GM11168 (cell line): Measurements from ENCODE around the gene CSMD2.
"Not testable (repeated sequence)": the region's sequence is repeated elsewhere in the genome, so short reads cannot be mapped to it uniquely, and the experiment has no call there.

Source experiments
- in situ Hi-C: fragments of 300-500 bp; cut with MboI; formaldehyde crosslinking; loops from one replicate; pipeline ENCODE4 v1.12.0; 2022; ENCODE audit warnings: low sequenced_read_pairs; ENCODE audit not compliant: unreplicated experiment

CSMD2 gene

DNA sequence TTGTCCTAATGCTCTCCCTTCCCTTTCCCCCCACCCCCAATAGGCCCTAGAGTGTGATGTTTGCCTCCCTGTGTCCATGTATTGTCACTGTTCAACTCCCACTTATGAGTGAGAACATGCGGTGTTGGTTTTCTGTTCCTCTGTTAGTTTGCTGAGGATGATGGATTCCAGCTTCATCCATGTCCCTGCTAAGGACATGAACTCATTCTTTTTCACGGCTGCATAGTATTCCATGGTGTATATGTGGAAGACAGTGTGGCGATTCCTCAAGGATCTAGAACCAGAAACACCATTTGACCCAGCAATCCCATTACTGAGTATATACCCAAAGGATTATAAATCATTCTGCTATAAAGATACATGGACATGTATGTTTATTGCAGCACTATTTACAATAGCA, 148.7 kb downstream of the CSMD2 start:
- in situ Hi-C loops, result not testable (repeated sequence)

DNA sequence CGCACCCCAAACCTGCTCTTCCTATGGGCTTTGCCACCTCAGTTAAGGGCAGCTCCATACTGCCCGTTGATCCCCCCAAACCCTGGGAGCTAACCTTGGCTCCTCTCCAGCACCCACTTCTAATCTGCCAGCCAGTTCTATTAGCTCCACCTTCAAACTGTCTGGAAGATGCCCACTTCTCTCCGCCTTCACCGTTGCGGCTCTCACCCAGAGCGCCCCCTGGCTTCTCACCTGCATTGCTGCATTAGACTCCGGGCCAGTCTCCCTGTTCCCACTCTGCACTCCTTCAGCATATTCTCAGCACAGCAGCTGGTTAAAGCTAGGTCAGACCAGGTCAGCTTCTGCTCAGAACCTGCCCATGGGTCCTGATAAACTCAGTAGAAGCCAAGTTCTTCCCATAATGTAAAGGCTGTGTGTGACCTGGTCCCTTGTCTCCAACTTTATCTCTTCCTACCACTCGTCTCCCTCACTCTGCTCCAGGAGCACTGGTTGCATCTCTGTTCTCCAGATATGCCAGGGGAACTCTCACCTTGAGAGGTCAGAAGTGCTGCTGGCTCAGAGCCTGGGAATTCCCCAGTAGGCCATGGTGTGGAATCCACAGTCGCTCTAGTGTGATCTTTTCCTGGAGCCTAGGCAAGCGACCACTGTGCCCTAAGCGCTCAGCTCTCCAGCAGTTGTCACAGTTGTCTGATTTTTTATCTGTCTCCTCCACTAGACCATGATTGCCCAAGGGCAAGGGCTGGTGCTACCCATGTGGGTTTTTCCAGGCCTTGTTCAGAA, 150.9 kb downstream of the CSMD2 start:
- in situ Hi-C loops, result no loop called here

DNA sequence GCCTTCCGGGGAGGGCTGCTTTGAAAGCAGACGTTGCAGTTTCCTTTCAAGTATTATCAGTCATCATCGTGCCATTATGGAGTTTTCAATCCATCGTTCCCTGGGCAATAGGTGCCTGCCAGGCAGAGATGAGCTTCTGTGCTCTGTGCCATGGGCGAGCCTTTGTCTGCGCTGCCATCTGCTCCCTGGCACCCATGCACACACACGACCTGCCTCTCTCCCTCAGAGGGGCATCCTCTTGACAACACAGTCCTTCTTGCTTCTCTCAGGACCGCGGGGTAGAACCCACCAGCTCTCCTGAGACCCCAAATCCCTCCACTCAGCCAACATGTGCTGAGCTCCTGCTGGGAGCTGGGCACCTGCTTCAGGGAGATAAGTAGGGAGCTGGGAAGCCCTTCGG, 151.9 kb downstream of the CSMD2 start:
- in situ Hi-C loops, result no loop called here

DNA sequence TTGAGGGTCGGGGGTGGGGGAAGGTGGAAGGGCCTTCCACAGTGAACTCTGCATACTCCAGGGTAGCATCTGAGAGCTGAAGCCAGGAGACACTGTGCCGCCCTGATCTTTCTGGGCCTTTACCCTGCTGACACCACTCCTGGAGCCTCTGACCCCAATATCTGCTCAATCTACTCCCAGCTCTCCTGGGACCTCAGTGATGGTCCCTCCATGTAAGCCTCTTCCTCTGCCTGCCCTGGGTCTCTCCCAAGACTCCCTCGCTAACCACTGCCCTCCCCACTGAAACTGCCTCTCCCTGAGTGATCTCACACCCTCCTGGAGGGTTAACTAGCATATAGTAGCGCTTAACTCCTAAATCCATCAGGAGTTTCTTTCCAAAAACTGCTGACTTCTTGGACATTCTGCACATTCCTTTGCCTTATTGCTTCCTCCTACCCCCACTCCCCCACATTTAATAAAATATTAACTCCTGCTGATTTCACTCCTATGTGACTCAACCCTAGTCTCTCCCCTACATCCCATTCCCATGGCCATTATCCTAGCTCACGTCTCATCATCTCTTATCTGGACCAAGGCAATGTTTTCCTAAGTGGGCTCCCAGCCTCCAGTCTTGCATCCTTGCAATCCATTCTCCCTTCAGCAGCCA, 155.6 kb downstream of the CSMD2 start:
- in situ Hi-C loops, result no loop called here

DNA sequence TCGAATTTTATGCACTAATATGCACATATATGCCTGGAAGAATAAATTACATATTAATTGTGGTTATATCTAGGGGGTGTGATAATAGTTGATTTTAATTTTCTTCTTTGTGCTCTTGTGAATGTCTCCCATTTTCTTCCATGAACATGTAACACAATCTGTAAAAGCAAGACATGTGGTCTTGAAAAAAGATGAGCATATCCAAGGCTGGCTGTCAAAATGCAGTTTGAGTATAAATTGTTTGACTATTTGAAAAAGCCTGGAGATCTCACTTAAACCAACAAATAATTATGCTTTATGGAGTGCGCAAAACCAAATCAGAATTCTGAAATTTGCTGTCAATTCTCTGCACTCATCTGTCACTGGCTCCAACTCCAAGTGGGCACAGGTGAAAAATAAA, 157.3 kb downstream of the CSMD2 start:
- in situ Hi-C loops, result no loop called here

DNA sequence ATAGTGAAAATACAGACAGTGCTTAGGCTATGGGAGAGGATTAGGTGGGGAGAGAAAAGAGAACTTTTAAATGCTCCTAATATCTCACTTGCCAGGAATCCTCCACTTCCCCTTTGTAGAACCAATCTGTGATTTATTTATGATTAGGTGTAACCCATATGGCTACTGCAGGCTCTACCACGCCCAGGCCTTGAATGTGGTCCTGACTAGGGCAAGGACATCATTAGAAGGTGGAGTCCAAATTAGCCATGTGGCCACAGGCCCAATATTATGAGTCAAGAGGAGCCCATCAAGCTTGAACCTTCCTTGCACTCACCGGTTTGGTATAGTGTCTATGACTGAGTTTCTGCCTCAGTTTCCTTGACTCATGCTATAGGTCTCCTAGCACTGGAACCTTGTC, 159.7 kb downstream of the CSMD2 start:
- in situ Hi-C loops, result no loop called here

DNA sequence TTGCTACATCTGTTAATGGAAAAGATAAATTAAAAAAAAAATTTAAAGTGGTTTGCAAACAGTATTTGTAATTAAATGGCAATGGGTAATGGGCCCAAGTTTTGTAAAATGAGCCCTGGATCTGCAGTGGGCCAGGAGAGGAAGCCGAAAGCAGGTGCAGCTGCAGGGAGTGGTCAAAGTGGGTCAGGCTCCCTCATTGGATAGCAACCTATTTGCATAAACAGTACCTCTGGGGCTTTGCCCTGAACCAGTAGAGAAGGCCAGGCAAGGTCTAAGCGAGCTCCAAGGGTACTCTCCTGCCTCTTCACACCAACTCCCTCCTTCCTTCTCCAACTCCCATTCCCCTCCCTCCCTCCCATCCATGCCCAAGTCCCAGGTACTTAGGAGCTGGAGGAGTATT, 162.2 kb downstream of the CSMD2 start:
- in situ Hi-C loops, result no loop called here

DNA sequence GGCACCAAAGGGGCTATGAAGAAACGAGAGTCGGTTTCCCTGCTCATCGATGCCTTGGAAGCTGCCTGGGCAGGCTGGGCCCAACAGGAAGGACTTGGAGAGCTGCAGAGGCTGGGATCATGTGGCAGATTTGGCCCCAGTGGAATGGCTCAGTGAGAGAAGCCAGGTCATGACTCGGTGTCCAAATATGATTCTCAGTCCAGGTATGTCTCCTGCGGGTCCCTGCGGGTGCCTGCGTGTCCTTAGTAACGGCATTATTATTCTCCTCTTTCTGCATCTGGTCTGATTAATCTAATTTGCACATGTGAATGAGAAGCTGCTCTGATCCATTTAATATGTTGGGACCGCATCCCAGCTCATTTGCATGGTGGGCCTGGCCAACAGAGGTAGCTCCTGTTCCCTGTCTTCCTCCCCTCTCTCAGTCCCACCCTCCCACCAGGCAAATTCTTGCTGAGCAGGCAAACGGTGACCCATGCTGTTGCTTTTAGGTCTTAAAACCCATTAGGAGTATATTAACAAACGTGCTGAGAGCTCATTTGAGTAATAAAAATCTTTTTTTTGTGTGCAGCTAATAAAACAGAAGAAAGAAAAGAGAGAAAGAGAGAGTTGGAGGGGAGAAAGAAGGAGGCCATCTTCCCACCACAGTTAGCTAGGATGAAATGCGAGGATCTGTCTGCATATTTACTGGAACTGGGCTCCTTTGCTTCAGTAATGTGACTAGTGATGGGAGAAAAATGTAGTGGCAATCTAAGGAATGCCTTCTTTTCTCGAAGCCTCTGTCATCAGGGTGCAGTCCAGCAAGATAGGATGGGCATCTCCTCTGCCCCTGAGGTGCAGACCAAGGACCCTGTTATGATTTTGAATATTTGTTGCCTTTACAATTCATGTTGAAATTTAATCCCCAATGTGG, 167.6 kb downstream of the CSMD2 start:
- in situ Hi-C loops, result no loop called here

DNA sequence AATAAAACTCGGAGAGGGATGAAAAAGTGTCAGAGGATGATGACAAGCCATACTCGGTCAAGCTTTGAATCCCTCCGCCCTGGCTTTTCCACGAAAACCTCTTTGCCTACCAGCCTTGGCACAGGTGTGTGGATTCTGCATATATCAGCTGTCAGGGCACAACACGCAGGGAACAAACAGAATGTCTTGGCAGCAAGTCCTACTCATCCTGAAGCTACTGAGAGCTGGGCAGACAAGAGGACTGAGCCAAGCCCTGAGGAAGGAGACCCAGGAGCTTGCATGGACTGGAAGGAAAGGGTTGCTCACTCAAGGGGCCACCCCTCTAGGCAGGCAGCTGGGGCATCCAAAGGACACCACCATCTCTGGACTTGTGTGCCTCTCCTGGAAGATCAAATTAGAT, 168.7 kb downstream of the CSMD2 start:
- in situ Hi-C loops, result no loop called here

DNA sequence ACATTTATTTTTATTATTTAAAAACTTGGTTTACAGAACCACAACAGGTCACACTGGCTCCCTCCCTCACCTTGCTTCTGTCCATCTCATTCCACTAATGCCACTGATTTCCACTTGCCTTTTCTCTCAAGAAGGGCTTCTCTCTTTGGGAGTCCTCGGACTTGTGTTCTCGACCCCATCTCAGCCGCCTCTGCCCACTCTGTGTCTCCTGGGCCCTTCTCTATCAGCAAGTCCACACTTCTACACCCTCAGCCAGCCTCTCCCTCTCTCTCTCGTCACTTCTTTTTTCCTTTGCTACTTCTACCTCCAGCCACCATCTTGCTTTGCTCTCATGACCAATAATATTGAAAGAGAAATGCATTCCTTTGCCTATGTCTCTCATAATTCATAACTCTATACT, 171.7 kb downstream of the CSMD2 start:
- in situ Hi-C loops, result no loop called here

DNA sequence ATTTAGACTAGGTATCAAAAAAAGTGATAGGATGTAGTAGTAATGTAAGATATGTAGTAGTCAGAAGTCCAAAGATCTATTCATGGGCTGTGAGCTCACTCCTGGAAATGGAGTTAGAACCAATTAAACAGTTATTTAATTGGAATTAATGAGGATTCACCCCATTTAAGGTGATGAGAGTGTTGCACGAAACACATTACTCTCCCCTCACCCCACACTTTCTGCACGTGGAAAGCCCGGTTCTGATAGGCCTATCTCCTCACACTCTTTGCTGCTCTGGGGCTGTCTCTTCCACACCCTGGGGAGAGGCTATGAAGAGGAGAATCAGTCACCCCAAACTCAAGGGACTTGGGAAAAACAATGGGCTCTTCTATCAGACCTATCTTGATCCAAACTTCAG, 174.7 kb downstream of the CSMD2 start:
- in situ Hi-C loops, result no loop called here

DNA sequence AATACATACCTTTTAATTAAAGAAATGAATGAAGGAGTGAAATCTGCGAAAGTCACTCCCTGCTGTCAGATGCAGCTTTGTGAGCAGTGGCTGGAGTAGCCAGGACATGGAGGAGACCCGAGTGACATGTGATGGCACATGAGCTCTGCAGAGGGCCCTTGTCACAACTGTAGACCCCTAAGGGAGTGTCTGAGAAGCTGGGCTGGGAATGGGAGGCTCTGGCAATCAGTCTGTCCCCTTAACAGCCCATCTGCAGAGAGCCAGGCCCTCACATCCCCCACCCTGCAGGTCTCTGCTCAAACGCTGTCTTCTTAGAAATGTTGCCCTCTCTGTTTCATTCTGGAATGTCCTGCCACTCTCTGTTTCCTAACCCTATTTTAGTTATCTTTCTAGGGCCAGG, 176.9 kb downstream of the CSMD2 start:
- in situ Hi-C loops, result no loop called here

DNA sequence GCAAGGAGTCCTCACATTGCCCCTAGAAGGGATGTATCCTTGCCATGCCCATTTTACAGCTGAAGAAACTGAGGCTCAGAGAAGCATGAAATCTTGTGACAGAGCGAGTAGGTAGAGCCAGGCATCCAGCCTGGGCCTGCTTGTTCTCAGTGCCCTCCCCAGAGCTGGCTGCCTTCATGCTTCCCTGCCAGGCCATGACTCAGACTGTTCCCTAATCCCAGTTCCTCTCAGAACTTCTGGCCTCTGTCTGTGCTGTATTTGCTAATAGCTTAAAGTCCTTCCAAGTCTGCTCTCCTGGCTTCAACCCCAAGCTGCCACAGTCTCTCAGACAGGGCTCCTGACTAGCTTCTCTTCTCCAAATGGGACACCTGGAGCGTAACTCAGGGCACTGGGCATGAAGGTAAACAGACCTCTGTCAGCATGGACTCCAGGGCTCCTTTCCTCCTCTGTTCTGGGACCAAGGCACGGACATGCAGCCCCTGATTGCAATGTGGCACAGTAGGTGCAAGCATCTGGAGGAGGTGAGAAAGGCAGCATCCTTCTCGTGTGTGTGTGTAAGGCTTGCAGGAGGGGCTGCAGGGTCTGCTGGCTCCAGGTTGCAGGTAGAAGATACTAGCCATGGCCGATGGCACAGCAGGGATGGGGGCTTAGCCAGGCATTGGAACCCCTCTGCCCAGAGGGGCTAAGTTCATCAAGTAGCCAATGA, 178.5 kb downstream of the CSMD2 start:
- in situ Hi-C loops, result no loop called here

DNA sequence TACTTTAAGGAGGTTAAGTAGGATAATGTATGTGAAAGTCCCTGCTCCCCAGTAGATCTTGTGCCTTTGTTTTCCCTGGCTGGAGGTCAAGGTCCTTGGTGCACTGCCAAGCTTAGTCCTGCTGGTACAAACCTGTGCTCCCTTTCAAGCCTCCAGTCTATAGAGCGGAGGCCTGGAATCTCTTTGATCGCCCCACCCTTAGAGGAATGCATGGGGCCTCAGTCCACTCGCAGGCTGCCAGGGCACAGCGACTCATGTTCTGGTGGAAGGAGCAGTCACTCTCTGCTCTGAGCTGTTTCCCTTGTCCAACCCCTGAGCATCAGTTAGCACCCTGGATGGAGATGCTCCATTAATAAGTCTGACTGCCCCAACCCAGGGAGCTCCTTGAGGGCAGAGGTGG, 179.4 kb downstream of the CSMD2 start:
- in situ Hi-C loops, result no loop called here

DNA sequence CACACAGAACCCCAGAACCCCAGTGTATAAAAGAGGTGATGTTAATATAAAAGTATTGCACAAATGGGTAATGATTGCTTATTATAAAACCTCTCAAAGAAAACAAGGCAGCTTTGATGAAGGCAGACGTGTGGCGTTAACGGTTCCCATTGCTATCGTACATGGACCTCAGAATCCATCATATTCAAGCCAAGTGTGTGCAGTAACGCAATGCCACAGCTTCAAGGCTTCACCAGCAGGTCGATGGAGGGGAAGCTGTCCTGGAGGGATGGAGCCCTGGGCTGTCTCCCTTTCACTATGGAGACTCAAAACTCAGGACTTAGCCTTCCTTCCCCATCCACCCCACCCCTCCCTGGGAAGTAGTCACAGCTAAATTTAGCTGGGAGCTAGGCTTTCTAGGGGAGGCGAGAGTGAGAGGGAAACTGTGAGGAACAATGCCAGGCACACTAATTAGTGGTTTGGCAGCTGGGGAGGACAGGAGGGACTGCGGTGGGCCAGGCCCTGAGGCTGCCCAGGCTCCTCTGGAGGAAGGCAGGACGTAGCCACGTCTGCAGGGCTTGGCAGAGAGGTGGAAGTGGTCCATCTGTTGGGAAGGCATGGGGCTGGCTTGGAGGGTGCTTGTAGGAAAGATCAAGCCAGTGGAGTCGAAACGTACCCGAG, 180.0 kb downstream of the CSMD2 start:
- in situ Hi-C loops, result no loop called here

DNA sequence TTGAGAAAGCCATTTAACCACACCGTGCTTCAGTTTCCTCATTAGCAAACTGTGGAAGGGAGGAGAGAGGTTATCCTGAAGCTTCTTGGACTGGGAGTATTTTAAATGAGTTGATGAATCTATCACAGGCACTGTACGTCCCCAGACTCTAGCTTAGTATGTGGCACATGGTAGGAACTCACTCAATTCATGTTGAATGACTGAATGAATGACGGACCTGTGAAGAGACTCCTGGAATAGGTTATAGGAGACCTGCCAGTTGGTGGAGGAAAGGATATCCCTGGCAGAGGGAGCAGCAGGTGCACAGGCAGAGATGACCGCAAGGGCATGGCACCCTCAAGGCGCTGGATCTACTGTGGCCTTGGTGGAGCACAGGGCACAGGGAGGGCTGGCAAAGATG, 182.6 kb downstream of the CSMD2 start:
- in situ Hi-C loops, result no loop called here

DNA sequence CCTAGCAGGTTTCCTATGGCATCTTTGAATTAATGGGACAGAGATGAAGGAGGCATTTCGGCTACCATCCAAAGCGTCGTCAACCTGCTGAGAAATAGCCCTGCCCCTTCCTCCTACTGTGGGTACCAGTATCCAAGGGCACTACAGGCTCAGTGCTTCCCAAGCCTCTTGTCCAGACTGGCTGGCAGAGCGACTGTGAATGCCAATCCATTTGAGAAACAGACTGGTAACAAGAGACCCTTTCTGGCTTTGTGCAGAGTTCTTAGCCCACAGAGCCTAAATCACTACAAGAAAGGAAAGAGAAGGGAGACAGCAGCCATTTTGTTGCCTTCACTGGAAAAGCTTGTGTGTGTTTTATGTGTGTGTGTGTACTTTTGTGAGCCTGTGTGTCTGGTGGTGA, 185.7 kb downstream of the CSMD2 start:
- in situ Hi-C loops, result no loop called here

DNA sequence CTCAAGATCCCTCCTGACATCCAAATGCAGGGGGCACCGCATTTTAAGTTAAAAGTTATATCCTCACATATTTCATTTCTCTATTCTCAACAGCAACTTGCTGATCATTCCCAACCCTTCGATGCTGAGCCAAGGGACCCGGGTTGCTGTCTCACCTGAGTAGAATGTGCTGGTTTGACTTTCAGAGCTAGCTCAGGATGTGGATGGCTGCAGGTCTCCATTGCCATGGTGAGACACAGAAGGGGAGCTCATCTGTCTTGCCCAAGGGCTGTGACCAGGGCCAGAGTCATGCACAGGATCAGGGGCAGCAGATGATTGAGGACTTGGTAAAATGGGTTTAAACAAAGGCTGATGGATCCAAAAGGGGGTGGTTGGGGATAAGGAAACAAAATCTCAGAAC, 189.1 kb downstream of the CSMD2 start:
- in situ Hi-C loops, result no loop called here

DNA sequence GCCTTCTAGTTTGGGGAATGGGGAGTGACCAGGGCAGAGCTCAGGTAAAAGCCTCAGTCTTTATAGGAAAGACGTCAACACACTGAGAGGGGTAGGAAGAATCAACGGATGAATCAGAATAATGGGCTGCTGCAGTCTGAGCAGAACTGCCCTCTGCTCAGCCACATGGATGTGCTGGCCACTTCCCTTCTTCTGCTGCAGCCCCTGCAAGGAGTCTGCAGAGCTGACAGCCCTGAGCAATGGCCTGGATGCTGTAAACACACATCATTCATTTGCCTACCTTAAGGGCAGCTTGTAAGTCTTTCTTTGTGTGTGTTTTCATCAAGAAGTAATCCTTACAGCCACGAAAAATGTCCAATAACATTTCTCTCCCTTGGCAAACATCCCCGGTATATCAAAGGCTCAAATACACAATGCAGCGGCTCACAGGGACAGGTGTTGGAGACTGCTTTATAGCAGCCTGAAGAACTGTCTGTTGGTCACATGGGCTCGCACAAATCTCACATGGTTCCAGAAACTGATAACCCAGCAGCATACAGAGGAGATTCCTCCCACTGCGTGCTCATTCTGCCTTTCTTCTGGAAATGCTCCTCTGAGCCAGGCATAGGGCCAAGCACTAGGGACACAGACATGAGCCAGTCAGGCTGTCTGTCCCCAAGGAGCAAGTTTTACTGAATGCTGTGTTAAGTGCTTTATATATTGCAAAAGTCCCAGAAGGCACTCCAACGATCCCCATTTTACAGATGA, 191.1 kb downstream of the CSMD2 start:
- in situ Hi-C loops, result no loop called here
